ENCODE measurements around the gene ZNF414. TPM values are rescaled to one million over a fixed set of nuclear protein-coding genes. Genes with fewer than 3 reads are reported as not detected.

ZNF414 gene
- total RNA-seq, 4 donors from 2014 or later: 9.1 to 44.3 (median 34.4) TPM

- TF ChIP-seq CTCF (IDR thresholded peaks at IDR 0.05) (no peak), POLR2A (IDR thresholded peaks at IDR 0.05) (no peak)
- Histone ChIP-seq H3K27me3 (no peaks in the 10 kb centered on the region), H3K4me1 (peaks cover 12% of the 10 kb centered on the region in 2 donors), H3K27ac (peak overlapping the region in 2 of 3 donors; percentile 3 to 67), H3K9me3 (no peaks in the 10 kb centered on the region), H3K4me3 (replicated peaks in 1 of 3) (no peak overlapping the region), H3K36me3 (peaks cover 29 to 37% of the 10 kb centered on the region in 2 donors)
- DNase-seq: no peak
- 87 to 92% methylated on average over 19 to 22 of the region's 24 CpGs for WGBS, 2 donors
- intact Hi-C loops (cut with DNase I): no loop called here
Observed at GRCh38 chr19:8490395-8490760, 23.6 kb downstream of the ZNF414 start.

- Histone ChIP-seq H3K4me3 (replicated peaks in 1 of 3) (no peak overlapping the region), H3K36me3 (peaks cover 34 to 43% of the 10 kb centered on the region in 2 donors), H3K9me3 (no peaks in the 10 kb centered on the region), H3K27me3 (no peaks in the 10 kb centered on the region), H3K27ac (peak overlapping the region; percentile 43 to 67 (median 65)), H3K4me1 (peaks cover 12% of the 10 kb centered on the region in 2 donors)
- peak; percentile 95 to 98 for DNase-seq
- 70 to 71% methylated on average over 13 to 20 of the region's 25 CpGs for WGBS, 2 donors
- TF ChIP-seq POLR2A (IDR thresholded peaks at IDR 0.05) (no peak), CTCF (IDR thresholded peaks at IDR 0.05) (no peak)
- intact Hi-C loops (cut with DNase I): no loop called here
Observed at GRCh38 chr19:8489561-8490394, 24.2 kb downstream of the ZNF414 start.

- H3K9me3 ChIP-seq: no peaks in the 10 kb centered on the region
- H3K4me1 ChIP-seq: peaks cover 12% of the 10 kb centered on the region in 2 donors
- TF ChIP-seq CTCF (IDR thresholded peaks at IDR 0.05): no peak
- TF ChIP-seq POLR2A (IDR thresholded peaks at IDR 0.05): no peak
- no peak overlapping the region for H3K4me3 ChIP-seq (replicated peaks in 1 of 3)
- peaks cover 42 to 55% of the 10 kb centered on the region in 2 donors for H3K36me3 ChIP-seq
- H3K27me3 ChIP-seq: no peaks in the 10 kb centered on the region
- DNase-seq: no peak
- H3K27ac ChIP-seq: no peak overlapping the region
- WGBS, 2 donors: 80 to 82% methylated on average over 15 of the region's 15 CpGs
- intact Hi-C loops (cut with DNase I): no loop called here
Observed at GRCh38 chr19:8488365-8488764, 25.6 kb downstream of the ZNF414 start.

GRCh38 chr19:8487137-8487851 lies 26.7 kb downstream of the ZNF414 start:
- peaks cover 12% of the 10 kb centered on the region in 2 donors for H3K4me1 ChIP-seq
- H3K27ac ChIP-seq: no peak overlapping the region
- no peak for TF ChIP-seq POLR2A (IDR thresholded peaks at IDR 0.05)
- TF ChIP-seq CTCF (IDR thresholded peaks at IDR 0.05): no peak
- 82% methylated on average over 13 of the region's 13 CpGs for WGBS, 2 donors
- no peak for DNase-seq
- H3K36me3 ChIP-seq: peaks cover 53 to 66% of the 10 kb centered on the region in 2 donors
- no peaks in the 10 kb centered on the region for H3K9me3 ChIP-seq
- no peak overlapping the region for H3K4me3 ChIP-seq (replicated peaks in 1 of 3)
- intact Hi-C loops (cut with DNase I): no loop called here
- no peaks in the 10 kb centered on the region for H3K27me3 ChIP-seq
